ENCODE measurements around the gene GET4.
A peak's percentile ranks its signal among the peaks of the same experiment; 100 is the strongest.

GET4 gene

DNA sequence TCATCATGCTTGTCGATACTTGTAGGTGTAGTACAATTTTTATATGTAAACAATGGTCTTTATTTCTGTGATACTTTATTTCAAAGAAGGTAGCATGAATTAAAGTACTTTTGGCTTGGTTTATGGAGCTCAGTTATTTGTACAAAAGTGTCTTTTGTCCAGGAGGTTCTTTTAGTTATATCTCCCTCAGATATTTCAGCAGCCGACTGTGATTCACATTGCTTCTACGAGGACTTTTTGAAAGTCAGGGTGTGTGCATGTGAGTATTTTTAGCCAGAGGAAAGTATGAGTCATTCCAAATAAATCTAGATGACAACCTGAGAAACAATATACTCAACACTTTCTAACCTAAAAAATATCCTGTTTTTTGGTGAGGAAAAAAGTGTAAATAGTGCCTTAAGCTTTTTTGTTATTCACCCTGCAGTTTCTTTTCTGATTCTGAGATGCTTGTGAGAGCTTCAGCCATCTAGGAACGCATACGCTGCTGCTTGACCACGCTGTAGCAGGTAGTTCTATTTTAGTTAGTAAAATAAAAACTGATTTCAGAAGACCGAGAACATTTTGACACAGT, 44.7 kb upstream of the GET4 start:
- Histone ChIP-seq H3K4me1 (ENCODE audit: low read length) (peaks cover 13% of the 10 kb centered on the region), H3K4me2 (ENCODE audit: low read length) (peak overlapping the region; percentile 54)

DNA sequence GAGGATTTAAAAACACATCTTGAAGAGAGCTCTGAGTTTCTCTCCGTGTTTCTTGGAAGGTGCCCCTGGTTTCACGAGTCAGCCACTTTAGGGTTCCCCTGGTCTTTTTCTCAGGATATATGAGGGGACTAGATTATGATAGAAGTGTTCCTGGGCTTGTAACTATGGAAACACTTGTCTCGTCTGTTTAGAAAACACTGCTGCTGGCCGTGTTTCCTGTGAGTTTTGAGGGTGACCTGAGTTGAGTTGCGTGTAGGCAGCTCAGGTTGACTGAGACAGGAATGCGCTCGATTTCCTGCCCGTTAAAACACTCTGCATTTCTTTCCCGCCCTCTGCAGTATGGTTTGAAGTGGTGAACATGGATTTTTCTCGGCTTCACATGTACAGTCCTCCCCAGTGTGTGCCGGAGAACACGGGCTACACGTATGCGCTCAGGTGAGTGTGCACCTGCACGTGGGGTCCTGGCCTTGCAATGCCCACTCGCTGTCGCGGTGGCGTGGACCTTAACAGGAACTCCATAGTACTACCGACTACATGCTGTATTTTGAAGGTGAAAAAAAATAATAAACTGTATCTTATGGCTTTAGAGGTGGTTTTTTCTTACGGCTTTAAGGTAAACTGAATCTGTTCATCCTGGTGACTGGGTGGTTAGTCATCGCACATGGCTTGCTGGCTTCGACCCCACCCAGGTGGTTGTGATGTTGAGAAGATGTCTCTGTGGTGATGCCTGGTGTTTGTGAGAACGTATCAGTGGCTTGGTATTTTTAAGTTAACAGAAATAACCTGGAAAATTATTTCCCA, 44.0 kb upstream of the GET4 start, which contains the start of gene SUN1:
TSS of gene SUN1 (plus strand) at position 310 of the 801 bp plus-strand sequence. CDS start at position 359, 49 bp downstream.
- Histone ChIP-seq H3K9me3 (ENCODE audit: insufficient read depth, low read length) (no peaks in the 10 kb centered on the region), H3K27me3 (ENCODE audit: low read depth, low read length) (no peaks in the 10 kb centered on the region), H3K9ac (ENCODE audit: low read length) (no peak within 1 kb of the TSS), H3K4me2 (ENCODE audit: low read length) (peak within 1 kb of the TSS; percentile 54), H3K4me3 (ENCODE audit: low read length) (0 out of 2 replicates have a peak within 1 kb of the TSS, but pooled peaks have one; percentile 18), H2AFZ (ENCODE audit: low read depth, low read length) (no peak within 1 kb of the TSS), H3K79me2 (ENCODE audit: low read length) (peaks cover 69% of the 10 kb centered on the region), H3K4me1 (ENCODE audit: low read length) (peaks cover 13% of the 10 kb centered on the region), H3K36me3 (replicated peaks; ENCODE audit: low read depth, low read length) (peaks cover 4% of the 10 kb centered on the region), H4K20me1 (ENCODE audit: insufficient read depth, low read length) (peaks cover 27% of the 10 kb centered on the region), H3K27ac (ENCODE audit: low read length) (peak within 1 kb of the TSS; percentile 36)
- TF ChIP-seq, protein P1, sequence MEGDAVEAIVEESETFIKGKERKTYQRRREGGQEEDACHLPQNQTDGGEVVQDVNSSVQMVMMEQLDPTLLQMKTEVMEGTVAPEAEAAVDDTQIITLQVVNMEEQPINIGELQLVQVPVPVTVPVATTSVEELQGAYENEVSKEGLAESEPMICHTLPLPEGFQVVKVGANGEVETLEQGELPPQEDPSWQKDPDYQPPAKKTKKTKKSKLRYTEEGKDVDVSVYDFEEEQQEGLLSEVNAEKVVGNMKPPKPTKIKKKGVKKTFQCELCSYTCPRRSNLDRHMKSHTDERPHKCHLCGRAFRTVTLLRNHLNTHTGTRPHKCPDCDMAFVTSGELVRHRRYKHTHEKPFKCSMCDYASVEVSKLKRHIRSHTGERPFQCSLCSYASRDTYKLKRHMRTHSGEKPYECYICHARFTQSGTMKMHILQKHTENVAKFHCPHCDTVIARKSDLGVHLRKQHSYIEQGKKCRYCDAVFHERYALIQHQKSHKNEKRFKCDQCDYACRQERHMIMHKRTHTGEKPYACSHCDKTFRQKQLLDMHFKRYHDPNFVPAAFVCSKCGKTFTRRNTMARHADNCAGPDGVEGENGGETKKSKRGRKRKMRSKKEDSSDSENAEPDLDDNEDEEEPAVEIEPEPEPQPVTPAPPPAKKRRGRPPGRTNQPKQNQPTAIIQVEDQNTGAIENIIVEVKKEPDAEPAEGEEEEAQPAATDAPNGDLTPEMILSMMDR (IDR thresholded peaks at IDR 0.05; ENCODE audit: low read depth, low read length), result no peak
- TF ChIP-seq EZH2phosphoT487 (IDR thresholded peaks at IDR 0.05; ENCODE audit: low read depth), result no peak

More for the DNA sequence above, 44.7 kb upstream of the GET4 start:
- H3K36me3 ChIP-seq (replicated peaks; ENCODE audit: low read depth, low read length), result peaks cover 4% of the 10 kb centered on the region
- H3K9ac ChIP-seq (ENCODE audit: low read length), result no peak overlapping the region
- no peaks in the 10 kb centered on the region for H3K9me3 ChIP-seq (ENCODE audit: insufficient read depth, low read length)
- peaks cover 71% of the 10 kb centered on the region for H3K79me2 ChIP-seq (ENCODE audit: low read length)
- H2AFZ ChIP-seq (ENCODE audit: low read depth, low read length), result no peak overlapping the region
- H4K20me1 ChIP-seq (ENCODE audit: insufficient read depth, low read length), result peaks cover 24% of the 10 kb centered on the region
- H3K27me3 ChIP-seq (ENCODE audit: low read depth, low read length), result no peaks in the 10 kb centered on the region
- no peak for TF ChIP-seq EZH2phosphoT487 (IDR thresholded peaks at IDR 0.05; ENCODE audit: low read depth)
- TF ChIP-seq, protein P1 (IDR thresholded peaks at IDR 0.05; ENCODE audit: low read depth, low read length), result no peak
- H3K27ac ChIP-seq (ENCODE audit: low read length), result peak overlapping the region; percentile 36
- H3K4me3 ChIP-seq (ENCODE audit: low read length), result 0 out of 2 replicates have a peak overlapping the region, but pooled peaks have one; percentile 18

DNA sequence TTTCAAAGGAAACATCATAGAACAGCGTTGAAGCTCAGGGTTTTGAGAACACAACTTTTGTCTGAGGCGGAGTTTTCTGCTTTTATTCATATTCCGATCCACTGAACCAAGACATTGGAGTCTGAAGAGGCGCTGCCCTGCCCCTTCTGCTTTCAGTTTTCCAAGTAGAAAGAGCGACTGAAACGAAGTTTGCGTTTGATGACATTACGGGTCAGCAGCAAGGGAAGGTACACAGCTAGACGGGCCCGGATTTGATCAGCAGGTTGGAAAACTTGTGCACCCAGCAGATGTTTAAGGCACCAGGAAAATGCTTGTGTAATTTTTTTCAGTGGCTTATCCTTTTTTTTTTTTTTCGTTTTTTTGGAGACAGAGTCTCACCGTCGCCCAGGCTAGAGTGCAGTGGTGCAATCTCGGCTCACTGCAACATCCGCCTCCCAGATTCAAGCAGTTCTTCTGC, 43.4 kb upstream of the GET4 start:
- H3K27ac ChIP-seq (ENCODE audit: low read length), result no peak overlapping the region

More for the DNA sequence above, 43.4 kb upstream of the GET4 start:
- Histone ChIP-seq H3K4me2 (ENCODE audit: low read length) (no peak overlapping the region), H3K9ac (ENCODE audit: low read length) (no peak overlapping the region), H3K9me3 (ENCODE audit: insufficient read depth, low read length) (no peaks in the 10 kb centered on the region), H3K79me2 (ENCODE audit: low read length) (peaks cover 73% of the 10 kb centered on the region), H3K4me1 (ENCODE audit: low read length) (peaks cover 13% of the 10 kb centered on the region), H4K20me1 (ENCODE audit: insufficient read depth, low read length) (peaks cover 27% of the 10 kb centered on the region), H3K36me3 (replicated peaks; ENCODE audit: low read depth, low read length) (peaks cover 4% of the 10 kb centered on the region), H3K4me3 (ENCODE audit: low read length) (no peak overlapping the region), H2AFZ (ENCODE audit: low read depth, low read length) (no peak overlapping the region), H3K27me3 (ENCODE audit: low read depth, low read length) (no peaks in the 10 kb centered on the region)
- no peak for TF ChIP-seq EZH2phosphoT487 (IDR thresholded peaks at IDR 0.05; ENCODE audit: low read depth)
- TF ChIP-seq, protein P1 (IDR thresholded peaks at IDR 0.05; ENCODE audit: low read depth, low read length), result no peak
